ENCODE data around the gene OR2C3. TPM values are rescaled to one million over a fixed set of nuclear protein-coding genes. Genes with fewer than 3 reads are reported as not detected.
"Not testable (repeated sequence)": the region's sequence is repeated elsewhere in the genome, so short reads cannot be mapped to it uniquely, and the experiment has no call there.

OR2C3 gene
- polyA plus RNA-seq, 3 donors: 0.06 TPM; not detected in 2

DNA sequence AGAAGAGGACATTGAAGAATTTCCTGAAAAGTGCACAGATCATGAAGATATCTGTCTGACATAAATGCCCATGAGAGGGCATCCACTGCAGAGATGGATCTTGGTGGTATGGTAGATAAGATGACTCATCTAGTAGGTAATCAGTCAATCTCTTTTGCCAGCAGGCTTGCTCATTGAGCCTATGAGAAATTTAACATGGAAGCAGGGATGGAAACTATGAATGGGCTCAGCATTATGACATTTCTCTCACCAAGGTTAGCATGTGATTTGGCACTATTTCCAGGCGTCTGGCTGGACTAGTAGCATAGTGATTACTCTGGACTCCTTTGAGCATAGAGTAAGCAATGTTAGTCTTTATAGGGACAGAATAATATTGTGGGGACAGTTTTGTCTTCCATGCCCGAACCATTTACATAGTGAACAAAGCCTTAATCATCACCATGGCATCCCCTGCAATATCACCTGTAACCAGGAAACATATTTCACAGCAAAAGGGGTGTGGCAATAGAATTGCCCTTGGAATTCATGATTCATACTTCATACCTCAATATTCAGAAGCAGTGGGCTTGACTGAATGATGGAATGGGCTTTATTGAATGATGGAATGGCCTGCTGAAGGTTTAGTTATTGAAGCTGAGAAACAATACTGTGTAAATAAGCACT lies 7.3 kb downstream of the OR2C3 start:
- 43 to 82% (median 69%) methylated on average over 2 of the region's 2 CpGs for WGBS, 3 donors
- H3K27ac ChIP-seq (ENCODE audit: low read depth, low read length): no peak overlapping the region

DNA sequence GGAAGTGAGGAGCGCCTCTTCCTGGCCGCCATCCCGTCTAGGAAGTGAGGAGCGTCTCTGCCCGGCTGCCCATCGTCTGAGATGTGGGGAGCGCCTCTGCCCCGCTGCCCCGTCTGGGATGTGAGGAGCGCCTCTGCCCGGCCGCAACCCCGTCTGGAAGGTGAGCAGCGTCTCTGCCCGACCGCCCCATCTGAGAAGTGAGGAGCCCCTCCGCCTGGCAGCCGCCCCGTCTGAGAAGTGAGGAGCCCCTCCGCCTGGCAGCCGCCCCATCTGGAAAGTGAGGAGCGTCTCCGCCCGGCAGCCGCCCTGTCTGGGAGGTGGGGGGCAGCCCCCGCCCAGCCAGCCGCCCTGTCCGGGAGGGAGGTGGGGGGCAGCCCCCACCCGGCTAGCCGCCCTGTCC lies 14.4 kb downstream of the OR2C3 start:
- 91 to 93% (median 91%) methylated on average over 21 to 25 of the region's 30 CpGs for WGBS, 3 donors
- H3K27ac ChIP-seq (ENCODE audit: low read depth, low read length): not testable (repeated sequence)

- 75 to 84% (median 77%) methylated on average over 19 of the region's 19 CpGs for WGBS, 3 donors
Observed at GRCh38 chr1:247518613-247518891, 17.7 kb downstream of the OR2C3 start.

GRCh38 chr1:247517795-247518612 lies 18.2 kb downstream of the OR2C3 start:
- 44 to 58% (median 46%) methylated on average over 65 to 72 of the region's 72 CpGs for WGBS, 3 donors
- no peak overlapping the region for H3K27ac ChIP-seq (ENCODE audit: low read depth, low read length)

More at GRCh38 chr1:247518613-247518891, 17.7 kb downstream of the OR2C3 start:
- H3K27ac ChIP-seq (ENCODE audit: low read depth, low read length): no peak overlapping the region

DNA sequence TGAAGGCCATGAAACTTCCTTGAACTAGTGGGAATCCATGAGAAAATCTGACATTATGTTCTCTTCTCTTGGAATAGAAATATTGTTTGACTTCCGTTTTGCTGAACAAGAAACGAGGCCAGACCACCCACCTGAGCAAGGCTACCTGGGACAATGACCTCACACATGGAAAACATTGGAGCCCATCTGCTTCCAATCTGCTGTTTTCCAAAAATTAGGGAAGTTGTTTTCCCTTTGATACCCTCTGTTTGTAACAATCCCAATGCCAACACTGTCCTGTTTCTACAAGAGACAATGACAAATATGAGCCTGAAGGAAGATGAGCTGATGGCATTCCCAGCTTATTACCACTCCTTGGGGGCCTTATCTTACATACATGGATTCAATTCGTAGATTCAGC lies 29.4 kb downstream of the OR2C3 start:
- H3K27ac ChIP-seq (ENCODE audit: low read depth, low read length): no peak overlapping the region
- 29 to 50% (median 47%) methylated on average over 3 of the region's 3 CpGs for WGBS, 3 donors

DNA sequence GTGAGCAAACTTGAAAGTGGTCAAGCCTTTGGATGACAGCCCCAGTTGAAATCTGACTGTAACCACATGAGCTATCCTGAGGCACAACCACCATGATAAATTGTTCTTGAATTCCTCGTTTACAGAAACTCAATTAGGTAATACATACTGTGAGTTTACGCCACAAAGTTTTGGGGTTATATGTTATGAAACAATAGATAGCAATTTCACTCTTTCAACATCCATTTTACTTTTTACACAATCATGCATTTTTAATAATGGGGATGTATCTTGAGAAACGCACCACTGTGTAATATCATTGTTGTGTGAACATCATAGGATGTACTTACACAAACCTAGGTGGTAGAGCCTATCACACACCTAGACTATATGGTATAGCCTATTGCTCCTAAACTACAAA lies 35.4 kb downstream of the OR2C3 start:
- WGBS, 3 donors: 31 to 76% (median 36%) methylated on average over 3 of the region's 3 CpGs
- no peak overlapping the region for H3K27ac ChIP-seq (ENCODE audit: low read depth, low read length)

DNA sequence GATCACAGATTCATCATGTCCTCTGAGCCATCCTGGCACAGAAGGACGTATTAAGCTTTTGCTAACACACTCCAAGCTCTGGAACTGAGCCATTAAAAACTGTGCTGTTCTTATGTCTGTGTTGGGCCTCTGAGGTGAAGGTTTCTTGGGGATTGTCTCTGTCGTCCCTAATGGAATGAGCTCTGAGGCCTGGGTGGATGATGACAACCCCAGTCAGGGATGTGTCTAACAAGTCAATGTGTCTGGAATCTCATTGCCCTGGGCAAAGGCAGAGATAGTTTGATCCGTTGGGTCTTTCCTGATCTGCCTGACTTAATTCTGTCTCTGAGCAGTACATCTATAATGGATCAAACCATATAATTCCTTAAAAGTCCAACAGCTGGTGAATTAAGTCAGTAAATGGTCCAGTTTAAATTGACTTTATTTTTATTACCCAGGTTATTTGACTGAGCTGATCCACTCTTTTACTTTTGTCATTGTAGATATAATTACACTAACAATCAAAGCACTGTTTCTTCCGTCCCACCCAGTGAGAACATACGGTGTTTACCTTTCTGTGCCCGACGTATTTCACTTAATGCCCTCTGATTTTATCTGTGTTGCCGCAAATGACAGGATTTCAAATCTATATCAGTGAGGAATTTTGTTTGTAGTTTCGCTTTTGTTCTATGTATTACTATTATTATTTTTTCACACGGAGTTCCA lies 39.5 kb downstream of the OR2C3 start:
- no peak overlapping the region for H3K27ac ChIP-seq (ENCODE audit: low read depth, low read length)
- 37 to 77% (median 69%) methylated on average over 10 of the region's 10 CpGs for WGBS, 3 donors

GRCh38 chr1:247494767-247495166 lies 41.5 kb downstream of the OR2C3 start:
- no peak overlapping the region for H3K27ac ChIP-seq (ENCODE audit: low read depth, low read length)
- WGBS, 3 donors: 13 to 17% (median 16%) methylated on average over 2 of the region's 2 CpGs

- no peak overlapping the region for H3K27ac ChIP-seq (ENCODE audit: low read depth, low read length)
- 57 to 68% (median 67%) methylated on average over 1 of the region's 1 CpG for WGBS, 3 donors
Observed at GRCh38 chr1:247493106-247493505, 43.1 kb downstream of the OR2C3 start.

DNA sequence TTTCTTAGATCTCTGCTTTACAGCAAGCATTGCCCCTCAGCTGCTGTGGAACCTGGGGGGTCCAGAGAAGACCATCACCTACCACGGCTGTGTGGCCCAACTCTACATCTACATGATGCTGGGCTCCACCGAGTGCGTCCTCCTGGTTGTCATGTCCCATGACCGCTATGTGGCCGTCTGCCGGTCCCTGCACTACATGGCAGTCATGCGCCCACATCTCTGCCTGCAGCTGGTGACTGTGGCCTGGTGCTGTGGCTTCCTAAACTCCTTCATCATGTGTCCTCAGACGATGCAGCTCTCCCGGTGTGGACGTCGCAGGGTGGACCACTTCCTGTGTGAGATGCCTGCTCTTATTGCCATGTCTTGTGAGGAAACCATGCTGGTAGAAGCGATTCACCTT lies 44.9 kb downstream of the OR2C3 start:
- 76 to 82% (median 82%) methylated on average over 12 of the region's 12 CpGs for WGBS, 3 donors

GRCh38 chr1:247487057-247487456 lies 49.2 kb downstream of the OR2C3 start:
- no peak overlapping the region for H3K27ac ChIP-seq (ENCODE audit: low read depth, low read length)

More for the DNA sequence above, 44.9 kb downstream of the OR2C3 start:
- H3K27ac ChIP-seq (ENCODE audit: low read depth, low read length): no peak overlapping the region

DNA sequence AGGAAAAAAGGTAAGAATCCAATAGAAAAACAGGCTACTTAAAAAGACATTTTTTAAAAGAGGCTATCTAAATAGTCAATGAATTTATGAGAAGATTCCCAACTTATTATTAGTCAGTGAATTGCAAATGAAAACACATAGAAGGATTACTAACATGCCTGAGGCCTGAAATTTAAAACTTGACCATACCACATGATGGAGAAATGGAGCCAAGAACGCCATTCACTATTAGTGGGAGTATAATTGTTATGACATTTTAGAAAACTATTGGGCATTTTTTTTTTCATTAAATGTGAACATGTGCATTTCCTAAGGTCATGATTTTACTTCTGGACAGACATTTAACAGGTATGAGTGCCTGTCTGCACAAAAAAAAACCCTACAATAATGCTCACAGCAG lies 53.5 kb downstream of the OR2C3 start:
- H3K27ac ChIP-seq (ENCODE audit: low read depth, low read length): no peak overlapping the region
- WGBS, 3 donors: 64 to 87% (median 73%) methylated on average over 1 of the region's 1 CpG

DNA sequence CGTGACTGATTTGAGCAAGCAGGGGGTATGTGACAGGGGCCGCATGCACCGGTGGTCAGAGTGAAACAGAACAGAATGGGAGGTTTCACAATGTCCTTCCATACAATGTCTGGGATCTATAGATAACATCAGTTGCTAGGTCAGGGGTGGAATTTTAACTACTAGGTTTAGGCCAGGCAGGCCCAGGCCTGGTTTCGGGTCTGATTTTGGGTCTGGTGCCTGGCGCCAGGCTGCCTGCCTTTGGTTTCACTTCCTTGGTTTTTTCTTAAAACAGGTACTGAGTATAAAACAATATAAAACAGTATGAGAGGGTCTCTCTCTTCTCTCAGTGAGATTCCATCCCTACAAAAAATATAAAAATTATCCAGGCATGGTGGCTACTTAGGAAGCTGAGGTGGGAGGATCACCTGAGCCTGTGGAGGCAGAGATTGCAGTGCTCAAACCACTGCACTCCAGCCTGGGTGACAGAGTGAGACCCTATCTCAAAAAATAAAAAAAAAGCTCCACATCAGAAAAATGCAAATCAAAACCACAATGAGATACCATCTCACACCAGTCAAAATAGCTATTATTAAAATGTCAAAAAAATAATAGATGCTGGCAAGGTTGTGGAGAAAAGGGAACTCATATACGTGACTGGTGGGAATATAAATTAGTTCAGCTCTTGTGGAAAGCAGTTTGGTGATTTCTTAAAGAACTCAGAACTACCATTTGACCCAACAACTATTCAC lies 59.7 kb downstream of the OR2C3 start:
- 82 to 91% (median 84%) methylated on average over 6 of the region's 6 CpGs for WGBS, 3 donors
- not testable (repeated sequence) for H3K27ac ChIP-seq (ENCODE audit: low read depth, low read length)

DNA sequence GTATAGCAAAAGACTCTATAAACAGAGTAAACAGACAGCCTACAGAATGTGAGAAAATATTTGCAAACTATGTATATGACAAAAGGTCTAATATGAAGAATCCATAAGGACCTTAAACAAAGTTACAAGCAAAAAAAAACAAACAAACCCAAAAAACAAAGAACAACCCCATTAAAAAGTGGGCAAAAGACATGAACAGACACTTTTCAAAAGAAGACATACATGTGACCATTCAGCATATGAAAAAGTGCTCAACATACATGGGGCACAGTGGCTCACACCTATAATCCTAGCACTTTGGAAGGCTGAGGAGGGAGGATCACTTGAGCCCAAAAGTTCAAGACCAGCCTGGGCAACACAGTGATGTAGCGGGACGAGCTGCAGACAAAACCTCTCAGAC lies 60.4 kb downstream of the OR2C3 start:
- 82 to 93% (median 92%) methylated on average over 2 of the region's 2 CpGs for WGBS, 3 donors

More for the DNA sequence above, 60.4 kb downstream of the OR2C3 start:
- no peak overlapping the region for H3K27ac ChIP-seq (ENCODE audit: low read depth, low read length)

Other genes starting within 250 kb of the OR2C3 start
- gene ZNF496, start 204.6 kb downstream of the OR2C3 start, polyA plus RNA-seq: 10 to 100 TPM in 2 of 3 donors, 1 to 10 TPM in 1; 8.4 to 11.7 (median 11.7) TPM
- gene NLRP3, start 120.3 kb downstream of the OR2C3 start, polyA plus RNA-seq: 1 to 10 TPM in 2 of 3 donors, under 1 TPM in 1; 0.60 to 7.2 (median 3.9) TPM
- gene OR2B11, start 78.3 kb downstream of the OR2C3 start, polyA plus RNA-seq: not detected
- gene GCSAML, start 12.7 kb upstream of the OR2C3 start, polyA plus RNA-seq: under 1 TPM; 0.01 to 0.67 (median 0.19) TPM
- gene OR2G2, start 51.9 kb upstream of the OR2C3 start, polyA plus RNA-seq: not detected
- not detected for gene OR2G3, start 69.1 kb upstream of the OR2C3 start, polyA plus RNA-seq
- gene OR13G1, start 143.3 kb upstream of the OR2C3 start, polyA plus RNA-seq: not detected
- not detected for gene OR6F1, start 180.2 kb upstream of the OR2C3 start, polyA plus RNA-seq
- not detected for gene OR14K1, start 202.2 kb upstream of the OR2C3 start, polyA plus RNA-seq
- not detected for gene OR14A2, start 211.7 kb upstream of the OR2C3 start, polyA plus RNA-seq
- gene OR1C1, start 224.1 kb upstream of the OR2C3 start, polyA plus RNA-seq: not detected